GM12891 (cell line): ENCODE data around the gene PLPP1.

ENCODE experiments used
- DNase-seq: peaks from one replicate; pipeline ENCODE4 v3.0.0; 2011; ENCODE audit warnings: low spot score; ENCODE audit not compliant: insufficient read length
- FAIRE-seq: peaks from 2 replicates; lab custom pipeline; 2011; peaks lifted over from hg19 to GRCh38; lab: Jason Lieb, UNC
- PAX5 ChIP-seq: IDR thresholded peaks from 2 replicates; pipeline ENCODE4 v1.6.1; 2011; ENCODE audit warnings: low read length, moderate library complexity, mild to moderate bottlenecking; ENCODE audit not compliant: insufficient read depth, severe bottlenecking
- POLR2A ChIP-seq: IDR thresholded peaks from 2 replicates; pipeline ENCODE4 v1.6.1; 2011; ENCODE audit warnings: low read depth, low read length, control low read depth
- POLR2AphosphoS5 ChIP-seq: IDR thresholded peaks from 2 replicates; pipeline ENCODE4 v1.6.1; 2011; ENCODE audit warnings: low read depth, low read length, control low read depth
- POU2F2 ChIP-seq: IDR thresholded peaks from 2 replicates; pipeline ENCODE4 v1.6.1; 2011; ENCODE audit warnings: low read depth, mild to moderate bottlenecking, control low read depth, low read length, moderate library complexity
- SPI1 ChIP-seq: IDR thresholded peaks from 2 replicates; pipeline ENCODE4 v1.6.1; 2011; ENCODE audit warnings: low read depth, low read length, control low read depth
- TAF1 ChIP-seq: IDR thresholded peaks from 2 replicates; pipeline ENCODE4 v1.6.1; 2011; ENCODE audit warnings: low read depth, low read length, control low read depth

Gene PLPP1

GRCh38 chr5:55533521-55534435 is 986 bp downstream of the PLPP1 start:
- DNase-seq (peak; percentile 43), FAIRE-seq (no peak)
- TF ChIP-seq TAF1: no peak
- TF ChIP-seq POLR2AphosphoS5: no peak
- no peak for TF ChIP-seq POLR2A
- no peak for TF ChIP-seq SPI1
- TF ChIP-seq PAX5: no peak
- no peak for TF ChIP-seq POU2F2

- no peak for DNase-seq
- FAIRE-seq: no peak
- TF ChIP-seq POLR2A: no peak
- TF ChIP-seq SPI1: no peak
- no peak for TF ChIP-seq POLR2AphosphoS5
- no peak for TF ChIP-seq PAX5
- TF ChIP-seq POU2F2: no peak
- TF ChIP-seq TAF1: no peak
Observed at GRCh38 chr5:55530669-55531068, 4.1 kb downstream of the PLPP1 start.

- no peak for DNase-seq
- no peak for FAIRE-seq
- TF ChIP-seq POLR2A (no peak), SPI1 (no peak), PAX5 (no peak), TAF1 (no peak), POLR2AphosphoS5 (no peak), POU2F2 (no peak)
Observed at GRCh38 chr5:55524816-55525215, 9.9 kb downstream of the PLPP1 start.

GRCh38 chr5:55523293-55523692 is 11.5 kb downstream of the PLPP1 start:
- no peak for DNase-seq
- TF ChIP-seq POU2F2 (no peak), POLR2A (no peak), PAX5 (no peak)
- FAIRE-seq: no peak

- FAIRE-seq (peak; percentile 55), DNase-seq (no peak)
- TF ChIP-seq POU2F2: no peak
- no peak for TF ChIP-seq TAF1
Observed at GRCh38 chr5:55521881-55522280, 12.9 kb downstream of the PLPP1 start.

- DNase-seq (no peak), FAIRE-seq (no peak)
- TF ChIP-seq POLR2A (no peak), POLR2AphosphoS5 (no peak), TAF1 (no peak), SPI1 (no peak), POU2F2 (no peak), PAX5 (no peak)
Observed at GRCh38 chr5:55520117-55520839, 14.5 kb downstream of the PLPP1 start.

GRCh38 chr5:55518831-55519390 is 15.9 kb downstream of the PLPP1 start:
- DNase-seq: no peak
- no peak for FAIRE-seq
- TF ChIP-seq TAF1 (no peak), POU2F2 (no peak), POLR2AphosphoS5 (no peak), PAX5 (no peak), POLR2A (no peak), SPI1 (no peak)

GRCh38 chr5:55517804-55518203 is 17.0 kb downstream of the PLPP1 start:
- DNase-seq: no peak
- FAIRE-seq: no peak
- TF ChIP-seq SPI1 (no peak), TAF1 (no peak), PAX5 (no peak), POLR2A (no peak), POLR2AphosphoS5 (no peak), POU2F2 (no peak)

- DNase-seq (no peak), FAIRE-seq (no peak)
- TF ChIP-seq TAF1 (no peak), POU2F2 (no peak), POLR2A (no peak), SPI1 (no peak), POLR2AphosphoS5 (no peak), PAX5 (no peak)
Observed at GRCh38 chr5:55511010-55511409, 23.8 kb downstream of the PLPP1 start.

- DNase-seq (no peak), FAIRE-seq (no peak)
- no peak for TF ChIP-seq POLR2AphosphoS5
- TF ChIP-seq SPI1: no peak
- no peak for TF ChIP-seq POLR2A
- no peak for TF ChIP-seq PAX5
- TF ChIP-seq POU2F2: no peak
- TF ChIP-seq TAF1: no peak
Observed at GRCh38 chr5:55510523-55510880, 24.3 kb downstream of the PLPP1 start.
